GM21737 (cell line): ENCODE results near the gene SH3BP5.

Experiments used
- ATAC-seq: cut with Tn5 transposase; IDR thresholded peaks from one replicate; pipeline ENCODE4 v1.9.1; 2021; ENCODE audit warnings: mild to moderate bottlenecking, moderate library complexity; ENCODE audit not compliant: unreplicated experiment

The SH3BP5 gene

GRCh38 chr3:15326037-15326436 is 6.3 kb downstream of the SH3BP5 start:
- ATAC-seq: no peak

- ATAC-seq: no peak
Observed at GRCh38 chr3:15325228-15325627, 7.2 kb downstream of the SH3BP5 start.

- ATAC-seq: no peak
Observed at GRCh38 chr3:15324379-15324808, 8.0 kb downstream of the SH3BP5 start.

GRCh38 chr3:15323063-15323462 is 9.3 kb downstream of the SH3BP5 start:
- no peak for ATAC-seq

- ATAC-seq: no peak
Observed at GRCh38 chr3:15321349-15321748, 11.0 kb downstream of the SH3BP5 start.

GRCh38 chr3:15319575-15319974 is 12.8 kb downstream of the SH3BP5 start:
- no peak for ATAC-seq

GRCh38 chr3:15319136-15319535 is 13.2 kb downstream of the SH3BP5 start:
- no peak for ATAC-seq

GRCh38 chr3:15318661-15319060 is 13.7 kb downstream of the SH3BP5 start:
- no peak for ATAC-seq

GRCh38 chr3:15316998-15317435 is 15.4 kb downstream of the SH3BP5 start:
- no peak for ATAC-seq

- ATAC-seq: no peak
Observed at GRCh38 chr3:15315003-15315402, 17.4 kb downstream of the SH3BP5 start.

GRCh38 chr3:15314276-15314675 is 18.1 kb downstream of the SH3BP5 start:
- ATAC-seq: no peak

- ATAC-seq: no peak
Observed at GRCh38 chr3:15313461-15313860, 18.9 kb downstream of the SH3BP5 start.

GRCh38 chr3:15312550-15312949 is 19.8 kb downstream of the SH3BP5 start:
- no peak for ATAC-seq

- ATAC-seq: no peak
Observed at GRCh38 chr3:15310491-15311370, 21.7 kb downstream of the SH3BP5 start.

- ATAC-seq: no peak
Observed at GRCh38 chr3:15309662-15310335, 22.6 kb downstream of the SH3BP5 start.

GRCh38 chr3:15307580-15307979 is 24.8 kb downstream of the SH3BP5 start:
- ATAC-seq: no peak

GRCh38 chr3:15306979-15307359 is 25.4 kb downstream of the SH3BP5 start:
- no peak for ATAC-seq

- ATAC-seq: no peak
Observed at GRCh38 chr3:15305359-15305844, 27.0 kb downstream of the SH3BP5 start.

- no peak for ATAC-seq
Observed at GRCh38 chr3:15303728-15304127, 28.7 kb downstream of the SH3BP5 start.

GRCh38 chr3:15303216-15303615 is 29.2 kb downstream of the SH3BP5 start:
- ATAC-seq: no peak

GRCh38 chr3:15301761-15302160 is 30.6 kb downstream of the SH3BP5 start:
- ATAC-seq: no peak
